ENCODE data around the gene PIK3IP1.

The PIK3IP1 gene

DNA sequence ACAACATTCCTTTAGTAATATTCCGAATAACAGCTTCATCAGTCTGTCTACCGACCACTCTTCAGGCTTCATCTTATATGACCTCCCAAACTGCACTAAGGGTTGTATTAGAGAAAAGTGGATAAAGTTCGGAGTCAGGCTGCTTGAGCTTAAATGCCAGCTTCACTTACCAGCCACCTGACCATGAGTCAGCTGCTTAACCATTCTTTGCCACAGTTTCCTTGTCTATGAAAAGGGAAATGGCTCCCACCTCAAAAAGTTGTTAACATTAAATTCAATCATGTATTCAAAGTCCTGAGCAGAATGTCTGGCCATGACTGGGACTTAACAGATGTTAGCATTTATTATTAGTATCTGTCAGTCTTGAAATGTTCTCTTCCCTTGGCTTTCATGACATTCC is 59.3 kb downstream of the PIK3IP1 start:
- TF ChIP-seq, protein P1, sequence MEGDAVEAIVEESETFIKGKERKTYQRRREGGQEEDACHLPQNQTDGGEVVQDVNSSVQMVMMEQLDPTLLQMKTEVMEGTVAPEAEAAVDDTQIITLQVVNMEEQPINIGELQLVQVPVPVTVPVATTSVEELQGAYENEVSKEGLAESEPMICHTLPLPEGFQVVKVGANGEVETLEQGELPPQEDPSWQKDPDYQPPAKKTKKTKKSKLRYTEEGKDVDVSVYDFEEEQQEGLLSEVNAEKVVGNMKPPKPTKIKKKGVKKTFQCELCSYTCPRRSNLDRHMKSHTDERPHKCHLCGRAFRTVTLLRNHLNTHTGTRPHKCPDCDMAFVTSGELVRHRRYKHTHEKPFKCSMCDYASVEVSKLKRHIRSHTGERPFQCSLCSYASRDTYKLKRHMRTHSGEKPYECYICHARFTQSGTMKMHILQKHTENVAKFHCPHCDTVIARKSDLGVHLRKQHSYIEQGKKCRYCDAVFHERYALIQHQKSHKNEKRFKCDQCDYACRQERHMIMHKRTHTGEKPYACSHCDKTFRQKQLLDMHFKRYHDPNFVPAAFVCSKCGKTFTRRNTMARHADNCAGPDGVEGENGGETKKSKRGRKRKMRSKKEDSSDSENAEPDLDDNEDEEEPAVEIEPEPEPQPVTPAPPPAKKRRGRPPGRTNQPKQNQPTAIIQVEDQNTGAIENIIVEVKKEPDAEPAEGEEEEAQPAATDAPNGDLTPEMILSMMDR (IDR thresholded peaks at IDR 0.05; ENCODE audit: low read depth, low read length), result no peak

More for the DNA sequence above, 59.3 kb downstream of the PIK3IP1 start:
- no peak for DNase-seq
- Histone ChIP-seq H3K36me3 (peaks cover 45% of the 10 kb centered on the region), H3K27ac (no peak overlapping the region), H3K4me3 (ENCODE audit: low read depth, low read length) (no peak overlapping the region), H3K27me3 (ENCODE audit: insufficient read depth, low read depth, severe bottlenecking) (no peaks in the 10 kb centered on the region), H3K9me3 (ENCODE audit: severe bottlenecking) (no peaks in the 10 kb centered on the region)

Data from WERI-Rb-1 (cell line).